SK-MEL-5 (cell line): ENCODE results near the gene TMEM212. TPM values are rescaled to one million over a fixed set of nuclear protein-coding genes. Genes with fewer than 3 reads are reported as not detected.
"Not testable (repeated sequence)": the region's sequence is repeated elsewhere in the genome, so short reads cannot be mapped to it uniquely, and the experiment has no call there.

Source experiments
- DNase-seq: peaks from one replicate; pipeline ENCODE4 v3.0.0-alpha.2; 2016; ENCODE audit warnings: low read depth, low spot score
- in situ Hi-C: cut with HindIII; loops from 2 replicates; pipeline ENCODE4 v1.10.0; 2016; ENCODE audit warnings: low sequenced_read_pairs, high pct_unique_total_duplicates, low pct_unique_long_range_greater_than_20kb
- total RNA-seq: library from RNA; depleted of rRNA; stranded (reverse); fragments of >200 nt; shearing (Covaris generic); gene quantifications from 2 replicates; pipeline ENCODE4 v1.2.3, GENCODE V29; 2014

TMEM212 gene
- total RNA-seq, 1 experiment from 2014 or later: not detected

- DNase-seq: no peak
- in situ Hi-C loops: no loop called here
These were observed 32.4 kb upstream of the TMEM212 start for GRCh38 chr3:171810629-171811294.

GRCh38 chr3:171811295-171811912 is 31.7 kb upstream of the TMEM212 start:
- DNase-seq: peak; percentile 61
- in situ Hi-C loops: no loop called here

GRCh38 chr3:171811913-171812335 is 31.2 kb upstream of the TMEM212 start:
- no peak for DNase-seq
- in situ Hi-C loops: no loop called here

- in situ Hi-C loops: no loop called here
- DNase-seq: no peak
These were observed 30.3 kb upstream of the TMEM212 start for GRCh38 chr3:171812811-171813210.

GRCh38 chr3:171813278-171813896 is 29.8 kb upstream of the TMEM212 start:
- no peak for DNase-seq
- in situ Hi-C loops: no loop called here

- in situ Hi-C loops: no loop called here
- peak; percentile 79 for DNase-seq
These were observed 29.2 kb upstream of the TMEM212 start for GRCh38 chr3:171813897-171814460.

- in situ Hi-C loops: not testable (repeated sequence)
These were observed 28.5 kb upstream of the TMEM212 start for GRCh38 chr3:171814662-171815061.

GRCh38 chr3:171815973-171816595 is 27.1 kb upstream of the TMEM212 start:
- peak; percentile 28 for DNase-seq

More at GRCh38 chr3:171814662-171815061, 28.5 kb upstream of the TMEM212 start:
- DNase-seq: not testable (repeated sequence)

GRCh38 chr3:171817074-171817800 is 25.9 kb upstream of the TMEM212 start:
- DNase-seq: no peak
- in situ Hi-C loops: no loop called here

More at GRCh38 chr3:171815973-171816595, 27.1 kb upstream of the TMEM212 start:
- in situ Hi-C loops: no loop called here

- no peak for DNase-seq
- in situ Hi-C loops: no loop called here
These were observed 22.1 kb upstream of the TMEM212 start for GRCh38 chr3:171821044-171821443.

GRCh38 chr3:171821778-171822358 is 21.3 kb upstream of the TMEM212 start:
- DNase-seq: no peak
- in situ Hi-C loops: no loop called here

- in situ Hi-C loops: no loop called here
These were observed 20.6 kb upstream of the TMEM212 start for GRCh38 chr3:171822431-171823106.

GRCh38 chr3:171824116-171824515 is 19.0 kb upstream of the TMEM212 start:
- in situ Hi-C loops: no loop called here
- no peak for DNase-seq

More at GRCh38 chr3:171822431-171823106, 20.6 kb upstream of the TMEM212 start:
- no peak for DNase-seq

- DNase-seq: no peak
- in situ Hi-C loops: no loop called here
These were observed 18.3 kb upstream of the TMEM212 start for GRCh38 chr3:171824824-171825221.

- peak; percentile 80 for DNase-seq
- in situ Hi-C loops: no loop called here
These were observed 17.8 kb upstream of the TMEM212 start for GRCh38 chr3:171825222-171825828.

GRCh38 chr3:171827385-171827784 is 15.8 kb upstream of the TMEM212 start:
- in situ Hi-C loops: no loop called here
- no peak for DNase-seq
